Prostate gland (tissue), 2 donors: ENCODE measurements around the gene EIF1B.
A peak's percentile ranks its signal among the peaks of the same experiment; 100 is the strongest.

Experiments used
- CTCF ChIP-seq, 4 experiments: fragments of 200-600 bp in 2 of 4; fragments of 450-650 bp in 2 of 4; sonication (generic) in 2 of 4; IDR thresholded peaks; 1 replicate in 3 of 4; 2 replicates in 1 of 4; pipeline ENCODE4 v1.5.1; 2016 to 2019; ENCODE audit warnings: antibody characterized with exemption in 4 of 4, mild to moderate bottlenecking in 2 of 4, moderate library complexity in 2 of 4
- POLR2A ChIP-seq: fragments of 450-650 bp; IDR thresholded peaks from one replicate; pipeline ENCODE4 v1.6.1; 2016; ENCODE audit warnings: antibody characterized with exemption, mild to moderate bottlenecking

- peak; percentile 81 to 98 (median 98) for TF ChIP-seq CTCF (IDR thresholded peaks at IDR 0.05)
- peak; percentile 96 for TF ChIP-seq POLR2A
Measured at GRCh38 chr3:40309418-40309924, at the start of gene EIF1B.
